Liver (tissue), 9 donors: Measurements from ENCODE around the gene HCN2. TPM values are rescaled to one million over a fixed set of nuclear protein-coding genes. Genes with fewer than 3 reads are reported as not detected.

ENCODE experiments used
- DNase-seq: peaks from one replicate; pipeline ENCODE4 v3.0.0-alpha.2; 2017; ENCODE audit warnings: low spot score
- H3K27ac ChIP-seq, 2 donors: one replicate each; pipeline ENCODE4 v1.7.0; 2013; ENCODE audit warnings: inconsistent platforms in 2 of 2, low read length in 2 of 2, control low read depth in 1 of 2, low read depth in 1 of 2, mild to moderate bottlenecking in 1 of 2
- H3K27me3 ChIP-seq, 4 donors: one replicate each; pipeline versions ENCODE4 v1.6.1 to v1.7.0; 2013; ENCODE audit warnings: low read length in 3 of 4, inconsistent platforms in 1 of 4, mild to moderate bottlenecking in 1 of 4, moderate library complexity in 1 of 4; ENCODE audit not compliant: control insufficient read depth in 4 of 4, insufficient read depth in 4 of 4
- H3K36me3 ChIP-seq, 4 donors: one replicate each; pipeline versions ENCODE4 v1.6.1 to v1.7.0; 2013; ENCODE audit warnings: low read length in 3 of 4, mild to moderate bottlenecking in 3 of 4, low read depth in 1 of 4, moderate library complexity in 1 of 4; ENCODE audit not compliant: control insufficient read depth in 4 of 4, insufficient read depth in 3 of 4
- H3K4me1 ChIP-seq, 4 donors: one replicate each; pipeline versions ENCODE4 v1.6.1 to v1.7.0; 2013; ENCODE audit warnings: low read length in 3 of 4, mild to moderate bottlenecking in 3 of 4, moderate library complexity in 1 of 4; ENCODE audit not compliant: control insufficient read depth in 4 of 4, insufficient read depth in 4 of 4
- H3K4me3 ChIP-seq, 3 donors: one replicate each; pipeline versions ENCODE4 v1.6.1 to v1.7.0; 2013; ENCODE audit warnings: low read length in 3 of 3, control low read depth in 1 of 3, low read depth in 1 of 3, mild to moderate bottlenecking in 1 of 3
- H3K9ac ChIP-seq, 2 donors: one replicate each; pipeline ENCODE4 v1.7.0; 2013; ENCODE audit warnings: low read length in 2 of 2, mild to moderate bottlenecking in 2 of 2, moderate library complexity in 2 of 2, control low read depth in 1 of 2, low read depth in 1 of 2
- H3K9me3 ChIP-seq, 4 donors: one replicate each; pipeline versions ENCODE4 v1.6.1 to v1.7.0; 2013; ENCODE audit warnings: low read length in 3 of 4; ENCODE audit not compliant: control insufficient read depth in 4 of 4
- ATF3 ChIP-seq: IDR thresholded peaks from 2 replicates; pipeline ENCODE4 v1.6.1; 2016; ENCODE audit warnings: antibody characterized with exemption
- CTCF ChIP-seq: fragments of 150-350 bp; IDR thresholded peaks from 2 replicates; pipeline ENCODE4 v1.5.1; 2017; ENCODE audit warnings: improper control_type of control experiment, low read depth, low read length; ENCODE audit not compliant: missing input control
- FOXA2 ChIP-seq: IDR thresholded peaks from 2 replicates; pipeline ENCODE4 v1.6.1; 2016; ENCODE audit warnings: antibody characterized with exemption
- GABPA ChIP-seq, 2 donors: IDR thresholded peaks in 1 of 2; conservative IDR thresholded peaks in 1 of 2; 2 replicates each; pipeline ENCODE4 v1.6.1; 2016; ENCODE audit warnings: antibody characterized with exemption in 2 of 2, mild to moderate bottlenecking in 1 of 2, moderate library complexity in 1 of 2
- HNF4A ChIP-seq, 2 donors: conservative IDR thresholded peaks; 2 replicates each; pipeline ENCODE4 v1.6.1; 2016; ENCODE audit warnings: antibody characterized with exemption in 2 of 2, mild to moderate bottlenecking in 2 of 2
- HNF4G ChIP-seq: IDR thresholded peaks from 2 replicates; pipeline ENCODE4 v1.6.1; 2016; ENCODE audit warnings: antibody characterized with exemption
- MAX ChIP-seq: IDR thresholded peaks from 2 replicates; pipeline ENCODE4 v1.6.1; 2016; ENCODE audit warnings: antibody characterized with exemption
- REST ChIP-seq: IDR thresholded peaks from 2 replicates; pipeline ENCODE4 v1.6.1; 2016; ENCODE audit warnings: antibody characterized with exemption, mild to moderate bottlenecking
- RXRA ChIP-seq, 2 donors: IDR thresholded peaks; 2 replicates each; pipeline ENCODE4 v1.6.1; 2017 to 2018; ENCODE audit warnings: antibody characterized with exemption in 2 of 2, mild to moderate bottlenecking in 1 of 2
- SP1 ChIP-seq: IDR thresholded peaks from 2 replicates; pipeline ENCODE4 v1.6.1; 2018; ENCODE audit warnings: antibody characterized with exemption, mild to moderate bottlenecking
- TAF1 ChIP-seq: conservative IDR thresholded peaks from 2 replicates; pipeline ENCODE4 v1.6.1; 2016; ENCODE audit warnings: antibody characterized with exemption, mild to moderate bottlenecking
- YY1 ChIP-seq: IDR thresholded peaks from 2 replicates; pipeline ENCODE4 v1.6.1; 2016; ENCODE audit warnings: antibody characterized with exemption, mild to moderate bottlenecking
- WGBS: extraction: QIAGEN DNeasy Blood & Tissue Kit; methylation state at CpG from one replicate; pipeline ENCODE4 v1.1.7; 2013; 5-methylcytosine and 5-hydroxymethylcytosine counted together
- polyA plus RNA-seq, 2 donors: library from polyadenylated mRNA; stranded (reverse) in 1 of 2; unstranded in 1 of 2; fragments of 200-250 nt in 1 of 2; fragments of >200 nt in 1 of 2; fragmentation: Nextera tagmentation in 1 of 2; extraction: Ambion mirVana in 1 of 2; gene quantifications; one replicate each; pipeline versions ENCODE4 v1.2.1 to v1.2.3, GENCODE V29; 2013 to 2015
- total RNA-seq, 2 donors: library from RNA; depleted of rRNA; stranded (reverse); fragments of >200 nt; gene quantifications; one replicate each; pipeline ENCODE4 v1.2.3, GENCODE V29; 2014
- donor health status: healthy.
- donor health status: healthy.
- donor health status: healthy.
- donor health status: healthy.
- donor health status: healthy.

The HCN2 gene
- total and polyA plus RNA-seq, 4 donors, result 0.05 to 0.17 (median 0.13) TPM; not detected in 1

GRCh38 chr19:650121-650520 is 60.4 kb downstream of the HCN2 start (continued):
- TF ChIP-seq REST (no peak), HNF4G (no peak), TAF1 (no peak), HNF4A (conservative IDR thresholded peaks at IDR 0.05) (no peak), YY1 (no peak), FOXA2 (no peak)

- peaks cover 6 to 59% (median 26%) of the 10 kb centered on the region in 4 donors for H3K36me3 ChIP-seq
- H3K4me3 ChIP-seq, result no peak overlapping the region
- no peak for DNase-seq
- 98% methylated on average over 58 of the region's 58 CpGs for WGBS
- no peak overlapping the region for H3K27ac ChIP-seq
- no peaks in the 10 kb centered on the region for H3K27me3 ChIP-seq
- H3K9me3 ChIP-seq, result no peaks in the 10 kb centered on the region
- H3K4me1 ChIP-seq, result peaks cover 0 to 3% (median 2%) of the 10 kb centered on the region in 4 donors
- TF ChIP-seq TAF1 (no peak), ATF3 (no peak), HNF4A (conservative IDR thresholded peaks at IDR 0.05) (no peak), HNF4G (no peak), REST (no peak), MAX (no peak), YY1 (no peak), SP1 (no peak), FOXA2 (no peak), GABPA (IDR thresholded peaks at IDR 0.05 in 1 of 2, conservative IDR thresholded peaks at IDR 0.05 in 1 of 2) (no peak)
- no peak overlapping the region for H3K9ac ChIP-seq
Measured at GRCh38 chr19:651114-651818, 61.6 kb downstream of the HCN2 start.

- Histone ChIP-seq H3K27ac (no peak overlapping the region), H3K27me3 (no peaks in the 10 kb centered on the region), H3K4me1 (peaks cover 0 to 7% (median 3%) of the 10 kb centered on the region in 4 donors), H3K9ac (no peak overlapping the region), H3K9me3 (no peaks in the 10 kb centered on the region), H3K36me3 (peaks cover 6 to 54% (median 23%) of the 10 kb centered on the region in 4 donors), H3K4me3 (no peak overlapping the region)
- no peak for DNase-seq
- WGBS, result 92% methylated on average over 24 of the region's 24 CpGs
- TF ChIP-seq RXRA (IDR thresholded peaks at IDR 0.05) (no peak), REST (no peak), FOXA2 (no peak), CTCF (no peak)
Measured at GRCh38 chr19:651991-652390, 62.3 kb downstream of the HCN2 start.
